ENCODE measurements around the gene CASS4.
A peak's percentile ranks its signal among the peaks of the same experiment; 100 is the strongest.
"Not testable (repeated sequence)": the region's sequence is repeated elsewhere in the genome, so short reads cannot be mapped to it uniquely, and the experiment has no call there.

CASS4 gene

GRCh38 chr20:56411287-56411686 is 773 bp upstream of the CASS4 start:
- Mint-ChIP-seq H3K27ac (peak overlapping the region; percentile 97), H3K4me3 (peak overlapping the region; percentile 86), H3K4me1 (peaks cover 57% of the 10 kb centered on the region)
- not testable (repeated sequence) for H3K36me3 Mint-ChIP-seq, H3K9me3 Mint-ChIP-seq, H3K27me3 Mint-ChIP-seq

- H3K27ac Mint-ChIP-seq = peak overlapping the region; percentile 97
- no peaks in the 10 kb centered on the region for H3K9me3 Mint-ChIP-seq
- peak overlapping the region; percentile 86 for H3K4me3 Mint-ChIP-seq
- peaks cover 7% of the 10 kb centered on the region for H3K36me3 Mint-ChIP-seq
- peaks cover 66% of the 10 kb centered on the region for H3K4me1 Mint-ChIP-seq
- H3K27me3 Mint-ChIP-seq = no peaks in the 10 kb centered on the region
Measured at GRCh38 chr20:56412473-56412790, 372 bp downstream of the CASS4 start.

GRCh38 chr20:56412949-56413348 is 889 bp downstream of the CASS4 start:
- Mint-ChIP-seq H3K36me3 (peaks cover 5% of the 10 kb centered on the region), H3K27ac (peak overlapping the region; percentile 97), H3K4me1 (peaks cover 71% of the 10 kb centered on the region), H3K27me3 (no peaks in the 10 kb centered on the region), H3K4me3 (peak overlapping the region; percentile 86), H3K9me3 (no peaks in the 10 kb centered on the region)

GRCh38 chr20:56414842-56415765 is 3.0 kb downstream of the CASS4 start:
- peak overlapping the region; percentile 80 for H3K4me3 Mint-ChIP-seq

GRCh38 chr20:56417402-56417801 is 5.3 kb downstream of the CASS4 start:
- H3K4me1 Mint-ChIP-seq = peaks cover 86% of the 10 kb centered on the region
- no peaks in the 10 kb centered on the region for H3K27me3 Mint-ChIP-seq
- H3K9me3 Mint-ChIP-seq = no peaks in the 10 kb centered on the region
- H3K4me3 Mint-ChIP-seq = peak overlapping the region; percentile 12
- H3K27ac Mint-ChIP-seq = peak overlapping the region; percentile 94
- H3K36me3 Mint-ChIP-seq = peaks cover 5% of the 10 kb centered on the region

More at GRCh38 chr20:56414842-56415765, 3.0 kb downstream of the CASS4 start:
- peak overlapping the region; percentile 91 for H3K27ac Mint-ChIP-seq
- peaks cover 84% of the 10 kb centered on the region for H3K4me1 Mint-ChIP-seq
- H3K9me3 Mint-ChIP-seq = no peaks in the 10 kb centered on the region
- H3K36me3 Mint-ChIP-seq = peaks cover 5% of the 10 kb centered on the region
- no peaks in the 10 kb centered on the region for H3K27me3 Mint-ChIP-seq

DNA sequence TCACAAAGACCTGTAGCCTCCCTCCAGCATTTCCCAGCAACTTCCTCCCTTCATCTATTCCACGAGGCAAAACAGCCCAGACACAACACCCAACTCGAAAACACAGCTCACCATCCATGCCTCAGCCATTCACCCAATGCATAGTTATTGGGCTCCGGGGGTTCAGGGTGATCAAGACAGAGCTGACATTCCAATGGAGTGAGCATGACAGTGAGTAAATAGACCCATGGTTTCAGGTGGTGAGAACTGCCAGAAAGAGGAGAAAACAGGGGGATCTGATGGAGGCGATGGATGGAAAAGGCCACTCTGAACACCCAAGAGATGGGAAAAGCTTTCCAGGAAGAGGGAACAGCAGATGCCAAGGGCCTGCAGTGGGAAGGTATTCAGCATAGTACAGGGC is 5.9 kb downstream of the CASS4 start:
- Mint-ChIP-seq H3K27ac (peak overlapping the region; percentile 94), H3K4me3 (peak overlapping the region; percentile 74), H3K36me3 (peaks cover 5% of the 10 kb centered on the region), H3K27me3 (no peaks in the 10 kb centered on the region), H3K4me1 (peaks cover 86% of the 10 kb centered on the region), H3K9me3 (no peaks in the 10 kb centered on the region)

GRCh38 chr20:56418385-56418861 is 6.4 kb downstream of the CASS4 start:
- H3K4me3 Mint-ChIP-seq = peak overlapping the region; percentile 74
- H3K27me3 Mint-ChIP-seq = no peaks in the 10 kb centered on the region
- peak overlapping the region; percentile 94 for H3K27ac Mint-ChIP-seq
- H3K36me3 Mint-ChIP-seq = peaks cover 5% of the 10 kb centered on the region
- H3K9me3 Mint-ChIP-seq = no peaks in the 10 kb centered on the region
- H3K4me1 Mint-ChIP-seq = peaks cover 85% of the 10 kb centered on the region

GRCh38 chr20:56420028-56420427 is 8.0 kb downstream of the CASS4 start:
- Mint-ChIP-seq H3K27me3 (no peaks in the 10 kb centered on the region), H3K4me1 (peaks cover 70% of the 10 kb centered on the region), H3K36me3 (peaks cover 2% of the 10 kb centered on the region), H3K4me3 (peak overlapping the region; percentile 19), H3K27ac (peak overlapping the region; percentile 17), H3K9me3 (no peaks in the 10 kb centered on the region)

- peaks cover 68% of the 10 kb centered on the region for H3K4me1 Mint-ChIP-seq
- peak overlapping the region; percentile 55 for H3K4me3 Mint-ChIP-seq
- peak overlapping the region; percentile 82 for H3K27ac Mint-ChIP-seq
- no peaks in the 10 kb centered on the region for H3K27me3 Mint-ChIP-seq
- peaks cover 2% of the 10 kb centered on the region for H3K36me3 Mint-ChIP-seq
- H3K9me3 Mint-ChIP-seq = no peaks in the 10 kb centered on the region
Measured at GRCh38 chr20:56420940-56421688, 9.1 kb downstream of the CASS4 start.

DNA sequence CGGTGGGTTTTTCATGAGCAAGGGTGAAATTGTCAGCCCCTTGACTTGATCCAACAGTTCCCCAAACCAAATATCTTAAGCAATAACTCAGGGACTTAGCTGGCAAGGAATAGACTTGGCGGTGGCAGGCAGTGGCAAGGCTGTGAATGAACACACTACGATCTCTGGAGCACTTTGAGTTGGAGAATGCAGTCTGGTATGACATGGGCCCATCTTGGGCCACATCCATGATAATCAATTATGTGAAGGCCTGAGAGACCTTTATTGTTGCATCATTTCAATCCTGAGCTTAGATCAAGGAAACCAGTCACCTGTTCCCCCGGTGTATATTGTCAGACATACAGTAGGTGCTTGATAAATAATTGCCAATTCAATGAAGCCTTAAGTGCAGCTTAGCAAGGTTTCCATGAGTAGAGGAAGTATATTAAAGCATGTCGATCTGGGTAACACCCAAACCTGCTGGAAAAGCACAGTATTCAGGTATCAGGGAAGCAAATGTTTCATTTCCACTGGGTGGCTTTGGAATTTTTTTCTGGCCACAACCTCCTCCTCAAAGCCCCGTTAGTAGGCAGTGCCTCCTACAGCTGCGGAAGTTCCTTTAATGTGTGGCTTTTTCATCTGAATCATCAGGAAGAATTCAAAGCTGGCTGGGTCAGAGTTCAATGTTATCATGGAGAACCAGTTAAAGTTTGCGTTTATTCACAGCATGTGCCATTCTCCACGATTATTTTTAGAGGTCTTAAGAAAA is 10.2 kb downstream of the CASS4 start:
- peak overlapping the region; percentile 19 for H3K27ac Mint-ChIP-seq
- peak overlapping the region; percentile 67 for H3K4me3 Mint-ChIP-seq
- no peaks in the 10 kb centered on the region for H3K9me3 Mint-ChIP-seq
- peaks cover 4% of the 10 kb centered on the region for H3K36me3 Mint-ChIP-seq
- no peaks in the 10 kb centered on the region for H3K27me3 Mint-ChIP-seq
- peaks cover 60% of the 10 kb centered on the region for H3K4me1 Mint-ChIP-seq

GRCh38 chr20:56422824-56423189 is 10.7 kb downstream of the CASS4 start:
- Mint-ChIP-seq H3K27ac (peak overlapping the region; percentile 81), H3K4me3 (peak overlapping the region; percentile 67), H3K9me3 (no peaks in the 10 kb centered on the region), H3K27me3 (no peaks in the 10 kb centered on the region), H3K4me1 (peaks cover 60% of the 10 kb centered on the region), H3K36me3 (peaks cover 8% of the 10 kb centered on the region)

DNA sequence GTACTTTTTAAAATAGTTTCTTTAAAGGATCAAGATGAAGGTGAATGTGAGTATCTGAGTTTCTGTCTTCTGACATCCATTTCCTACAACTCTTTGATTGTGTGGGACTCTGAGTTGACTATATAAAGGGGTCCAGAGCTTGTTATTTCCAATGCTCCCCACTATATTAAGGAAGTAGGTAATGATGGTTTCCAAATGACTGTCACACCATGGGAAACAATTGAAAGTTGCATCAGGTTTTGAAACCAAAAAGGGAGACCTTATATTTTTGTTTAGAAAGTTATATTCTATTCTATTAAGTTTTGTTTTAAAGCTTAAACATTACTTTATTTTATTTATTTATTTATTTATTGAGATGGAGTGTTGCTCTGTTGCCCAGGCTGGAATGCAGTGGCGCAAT is 11.2 kb downstream of the CASS4 start:
- Mint-ChIP-seq H3K4me1 (peaks cover 60% of the 10 kb centered on the region), H3K27me3 (no peaks in the 10 kb centered on the region), H3K4me3 (no peak overlapping the region), H3K9me3 (no peaks in the 10 kb centered on the region), H3K36me3 (peaks cover 11% of the 10 kb centered on the region), H3K27ac (peak overlapping the region; percentile 81)

- Mint-ChIP-seq H3K27me3 (no peaks in the 10 kb centered on the region), H3K4me1 (peaks cover 59% of the 10 kb centered on the region), H3K4me3 (no peak overlapping the region), H3K27ac (no peak overlapping the region), H3K36me3 (peaks cover 10% of the 10 kb centered on the region), H3K9me3 (no peaks in the 10 kb centered on the region)
Measured at GRCh38 chr20:56423886-56424285, 11.8 kb downstream of the CASS4 start.

DNA sequence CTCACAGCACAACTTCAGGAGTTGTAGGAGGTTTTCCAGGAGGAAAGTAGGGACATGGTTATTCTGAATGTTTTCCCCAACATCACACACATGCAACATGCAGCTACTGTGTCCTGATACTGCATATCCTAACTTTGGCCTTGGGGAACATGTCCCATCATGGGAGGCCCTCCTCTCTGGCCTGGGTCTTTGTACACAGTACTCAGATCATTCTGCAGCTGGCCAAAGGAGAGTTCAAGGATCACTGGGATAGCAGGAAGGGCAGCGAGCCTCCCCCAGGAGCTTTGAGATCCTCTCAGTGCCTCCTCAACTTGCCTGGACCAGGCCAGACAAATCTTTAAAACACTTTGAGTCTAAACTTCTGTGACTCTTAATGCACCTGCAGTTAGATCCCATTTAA is 12.9 kb downstream of the CASS4 start:
- H3K27ac Mint-ChIP-seq = peak overlapping the region; percentile 46
- H3K4me1 Mint-ChIP-seq = peaks cover 64% of the 10 kb centered on the region
- H3K4me3 Mint-ChIP-seq = no peak overlapping the region
- H3K27me3 Mint-ChIP-seq = no peaks in the 10 kb centered on the region
- peaks cover 8% of the 10 kb centered on the region for H3K36me3 Mint-ChIP-seq
- H3K9me3 Mint-ChIP-seq = no peaks in the 10 kb centered on the region

DNA sequence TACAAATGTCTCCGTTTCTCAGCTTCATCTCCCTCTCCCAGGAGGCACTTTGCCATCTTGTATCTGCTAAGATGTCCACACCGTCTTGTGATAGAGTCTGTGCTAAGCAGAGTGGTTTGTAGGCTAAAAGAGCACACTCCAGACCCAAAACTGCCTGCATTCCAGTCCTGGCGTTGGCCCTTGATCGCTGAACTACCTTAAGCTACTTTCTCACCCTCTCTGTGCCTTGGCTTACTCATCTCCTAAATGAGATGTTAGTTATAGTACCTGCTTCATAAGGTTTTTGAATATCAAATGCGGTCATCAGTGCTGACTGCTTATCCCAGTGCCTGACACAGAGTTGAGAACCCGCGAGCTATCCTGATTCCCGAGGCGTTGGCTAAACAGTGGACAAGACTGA is 14.0 kb downstream of the CASS4 start:
- Mint-ChIP-seq H3K4me1 (peaks cover 66% of the 10 kb centered on the region), H3K9me3 (no peaks in the 10 kb centered on the region), H3K27me3 (no peaks in the 10 kb centered on the region), H3K27ac (no peak overlapping the region), H3K36me3 (peaks cover 8% of the 10 kb centered on the region), H3K4me3 (no peak overlapping the region)
